NCI-H2196 (cell line): Measurements from ENCODE around the gene LCTL.
"Not testable (repeated sequence)": the region's sequence is repeated elsewhere in the genome, so short reads cannot be mapped to it uniquely, and the experiment has no call there.

ENCODE experiments used
- DNase-seq: peaks from one replicate; lab custom pipeline; 2025; ENCODE audit not compliant: unreplicated experiment; lab: John Stamatoyannopoulos, UW

Gene LCTL

DNA sequence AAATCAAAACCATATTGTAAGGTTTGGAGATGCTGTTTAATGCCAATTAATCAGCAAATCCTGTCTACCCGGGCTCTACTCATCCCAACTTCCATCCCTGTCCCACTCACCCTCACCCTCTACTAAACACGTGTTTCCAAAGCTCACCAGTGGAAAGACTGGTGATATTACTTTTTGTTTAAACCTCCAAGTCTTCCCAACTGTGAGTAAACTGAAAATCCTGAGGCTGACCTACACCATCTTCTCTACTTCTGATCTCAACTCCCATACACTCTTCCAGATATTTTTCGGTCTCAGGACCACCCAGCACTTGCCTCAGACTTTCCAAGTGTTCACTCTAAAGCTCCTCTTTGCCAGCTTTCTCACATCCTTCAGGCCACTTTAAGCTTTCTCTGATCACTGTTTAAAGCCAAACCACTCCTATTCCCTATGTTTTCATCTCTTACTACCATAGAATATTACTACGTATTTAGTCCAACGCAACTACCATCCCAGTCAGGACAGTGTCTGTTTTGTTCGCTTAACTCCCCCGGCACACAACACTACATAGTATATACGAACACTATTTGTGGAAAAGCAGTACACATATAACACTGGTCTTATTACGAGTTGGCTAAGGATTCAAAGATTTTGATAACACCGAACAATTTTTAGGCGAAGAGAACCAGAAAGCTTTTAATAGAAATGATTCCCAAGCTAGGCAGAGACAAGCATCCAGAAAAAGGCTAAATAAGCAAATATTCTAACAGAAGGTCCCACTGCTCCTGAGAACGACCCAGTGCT, 61.8 kb downstream of the LCTL start:
- DNase-seq, result no peak

DNA sequence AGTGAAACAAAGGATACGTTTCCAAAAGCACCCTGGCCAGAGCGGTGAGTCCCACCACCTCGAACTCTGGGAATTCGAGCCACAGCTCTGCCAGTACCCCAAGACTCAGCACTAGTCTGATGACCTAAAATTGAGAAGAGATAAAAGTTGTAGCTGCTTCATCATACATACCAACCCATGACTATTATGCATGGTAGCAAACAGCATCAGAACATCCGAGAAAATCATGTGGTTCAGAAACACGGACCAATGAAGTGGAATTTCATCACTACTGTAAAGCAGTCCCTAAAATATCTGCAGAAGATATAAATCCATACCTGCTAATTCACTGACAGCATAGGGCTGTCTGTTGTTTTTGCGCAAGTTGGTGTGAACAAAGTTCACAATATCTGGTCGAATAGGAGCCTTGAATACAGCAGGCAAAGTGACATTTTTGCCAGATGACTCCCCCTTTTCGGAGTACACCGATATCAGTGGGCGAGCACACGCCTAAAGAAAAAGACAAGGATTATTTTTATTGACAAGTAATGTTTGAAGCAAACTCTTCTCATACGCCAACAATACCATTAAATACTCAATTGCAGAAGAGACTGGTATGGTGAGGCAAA, 62.7 kb downstream of the LCTL start:
- DNase-seq, result not testable (repeated sequence)

DNA sequence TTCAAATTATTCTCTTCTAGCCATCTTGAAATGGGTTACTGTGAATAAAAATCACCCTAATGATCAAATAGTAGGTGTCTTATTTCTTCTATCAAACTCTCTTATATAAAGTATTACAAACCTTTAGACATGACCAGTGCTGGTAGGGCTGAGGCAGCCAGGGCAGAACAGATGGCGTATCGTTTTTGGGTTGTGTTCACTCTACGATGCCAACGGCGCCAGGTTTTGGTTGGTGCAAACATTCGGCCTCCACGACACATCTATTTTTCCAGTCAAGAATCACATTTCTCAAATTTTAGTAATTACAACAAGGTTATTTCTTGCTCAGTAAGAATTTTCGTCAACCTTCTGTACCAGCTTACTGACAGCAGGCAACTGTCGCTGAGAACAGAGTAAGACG, 63.3 kb downstream of the LCTL start:
- no peak for DNase-seq

DNA sequence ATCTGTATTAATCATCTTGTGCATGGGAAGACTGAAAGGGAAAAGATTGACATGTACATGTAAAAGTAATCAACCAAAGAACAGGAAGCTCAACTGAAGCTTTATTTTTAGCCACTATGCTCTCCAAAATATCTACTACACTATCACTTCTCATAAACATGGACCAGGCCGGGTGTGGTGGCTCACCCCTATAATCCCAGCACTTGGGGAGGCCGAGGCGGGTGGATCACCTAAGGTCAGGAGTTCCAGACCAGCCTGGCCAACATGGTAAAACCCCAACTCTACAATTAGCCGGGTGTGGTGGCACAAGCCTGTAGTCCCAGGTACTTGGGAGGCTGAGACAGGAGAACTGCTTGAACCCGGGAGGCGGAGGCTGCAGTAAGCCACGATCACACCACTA, 65.5 kb downstream of the LCTL start:
- DNase-seq, result not testable (repeated sequence)

DNA sequence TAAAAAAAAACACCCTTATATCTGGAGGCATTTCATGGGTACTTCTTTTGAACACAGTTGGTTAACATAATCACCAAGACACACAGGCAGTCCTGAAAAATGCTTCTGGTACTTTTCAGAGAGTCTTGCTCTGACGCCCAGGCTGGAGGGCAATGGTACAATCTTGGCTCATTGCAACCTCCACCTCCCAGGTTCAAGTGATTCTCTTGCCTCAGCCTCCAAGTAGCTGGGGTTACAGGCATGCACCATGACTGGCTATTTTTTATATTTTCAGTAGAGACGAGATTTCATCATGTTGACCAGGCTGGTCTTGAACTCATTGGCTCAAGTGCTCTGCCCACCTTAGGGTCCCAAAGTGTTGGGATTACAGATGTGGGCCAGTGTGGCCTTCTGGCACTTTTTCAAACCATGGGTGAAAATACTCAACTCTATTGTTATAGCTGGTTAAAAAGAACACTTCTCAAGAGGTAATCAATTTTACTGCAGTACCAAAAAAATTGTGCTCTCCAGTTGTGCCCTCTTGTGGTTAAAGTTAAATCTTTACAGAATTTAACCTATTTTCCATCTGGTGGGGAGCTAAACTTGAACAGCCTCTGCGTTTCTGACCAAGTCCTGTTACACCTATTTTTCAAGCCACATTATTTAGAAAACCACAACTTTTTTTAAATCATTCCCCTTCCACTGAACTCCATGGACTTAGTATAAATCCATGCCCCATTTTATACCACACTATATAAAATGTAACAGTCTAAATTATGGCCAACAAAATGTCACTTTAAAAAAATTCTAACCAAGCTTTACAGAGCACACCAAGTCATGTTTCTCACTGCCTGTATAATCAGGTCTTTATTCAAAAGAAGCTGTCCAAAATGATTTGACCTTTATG, 67.1 kb downstream of the LCTL start:
- peak; percentile 8 for DNase-seq
